Left ventricle myocardium inferior (tissue), 1 donor: ENCODE measurements around the gene SVOPL. TPM values are rescaled to one million over a fixed set of nuclear protein-coding genes. Genes with fewer than 3 reads are reported as not detected.

Experiments
- DNase-seq: peaks from one replicate; pipeline ENCODE4 v3.0.0-alpha.2; 2020
- H3K27ac ChIP-seq: fragments of 200-600 bp; replicated peaks from 2 replicates; pipeline ENCODE4 v1.8.0; 2021
- H3K27me3 ChIP-seq: fragments of 200-600 bp; 2 replicates; pipeline ENCODE4 v1.8.0; 2021; ENCODE audit warnings: low read depth
- H3K36me3 ChIP-seq: fragments of 200-600 bp; 2 replicates; pipeline ENCODE4 v1.8.0; 2021
- H3K4me1 ChIP-seq: fragments of 200-600 bp; 2 replicates; pipeline ENCODE4 v1.8.0; 2021
- H3K4me3 ChIP-seq: fragments of 200-600 bp; 2 replicates; pipeline ENCODE4 v1.8.0; 2021; ENCODE audit warnings: mild to moderate bottlenecking, moderate library complexity
- H3K9me3 ChIP-seq: fragments of 200-600 bp; replicated peaks from 2 replicates; pipeline ENCODE4 v1.8.0; 2021
- CTCF ChIP-seq: fragments of 200-600 bp; IDR thresholded peaks from 2 replicates; pipeline ENCODE4 v1.8.0; 2021; ENCODE audit warnings: antibody characterized with exemption, mild to moderate bottlenecking, borderline replicate concordance
- intact Hi-C: fragments of 100-400 bp; cut with micrococcal nuclease; formaldehyde crosslinking; loops from one replicate; pipeline ENCODE4 v1.11.0; 2022
- total RNA-seq: library from RNA; stranded (reverse); fragmentation: NEBNext Ultra II Directional; extraction: Animal tissue kit (Norgen Biotek cat#: 25700); gene quantifications from one replicate; pipeline ENCODE4 v1.2.1, GENCODE V29; 2021
- donor health status: DM: no; HTN: yes; CAD: no; lungs with severe emphysema.

SVOPL gene
- total RNA-seq, 1 donor from 2014 or later, result not detected

GRCh38 chr7:138627361-138627760 is 73.8 kb downstream of the SVOPL start:
- no peak for TF ChIP-seq CTCF
- intact Hi-C loops, result no loop called here
- H3K4me1 ChIP-seq, result no peaks in the 10 kb centered on the region
- DNase-seq, result no peak
- H3K9me3 ChIP-seq, result no peaks in the 10 kb centered on the region
- no peaks in the 10 kb centered on the region for H3K36me3 ChIP-seq
- H3K27me3 ChIP-seq, result no peaks in the 10 kb centered on the region
- H3K27ac ChIP-seq, result no peak overlapping the region
- H3K4me3 ChIP-seq, result no peak overlapping the region

GRCh38 chr7:138626846-138627245 is 74.3 kb downstream of the SVOPL start:
- DNase-seq, result no peak
- H3K27me3 ChIP-seq, result no peaks in the 10 kb centered on the region
- no peak for TF ChIP-seq CTCF
- intact Hi-C loops, result no loop called here
- H3K36me3 ChIP-seq, result no peaks in the 10 kb centered on the region
- no peak overlapping the region for H3K27ac ChIP-seq
- H3K4me3 ChIP-seq, result no peak overlapping the region
- H3K9me3 ChIP-seq, result no peaks in the 10 kb centered on the region
- H3K4me1 ChIP-seq, result no peaks in the 10 kb centered on the region

DNA sequence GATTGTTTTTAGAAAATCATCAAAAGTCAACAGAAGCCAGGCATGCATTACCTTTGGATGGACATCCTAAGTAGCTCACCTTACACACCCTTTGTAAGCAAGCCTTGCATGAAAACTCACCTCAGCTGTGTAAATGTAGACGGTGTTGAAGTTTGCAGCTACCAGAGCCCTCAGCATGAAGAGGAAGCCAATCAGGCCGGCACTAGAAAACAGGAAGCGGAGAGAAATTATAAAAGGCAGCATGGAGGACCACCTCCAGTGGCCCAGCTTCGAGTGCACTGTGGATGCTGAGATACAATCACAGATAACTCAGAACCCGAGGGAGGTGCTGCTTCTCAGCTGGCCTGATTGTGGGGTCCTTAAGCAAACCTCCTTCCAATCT is 75.3 kb downstream of the SVOPL start:
- no peak for DNase-seq
- no peak for TF ChIP-seq CTCF
- intact Hi-C loops, result no loop called here
- H3K27me3 ChIP-seq, result no peaks in the 10 kb centered on the region
- no peak overlapping the region for H3K4me3 ChIP-seq
- no peaks in the 10 kb centered on the region for H3K36me3 ChIP-seq
- no peaks in the 10 kb centered on the region for H3K4me1 ChIP-seq
- no peaks in the 10 kb centered on the region for H3K9me3 ChIP-seq
- H3K27ac ChIP-seq, result no peak overlapping the region

GRCh38 chr7:138625084-138625848 is 75.9 kb downstream of the SVOPL start:
- H3K27ac ChIP-seq, result no peak overlapping the region
- no peaks in the 10 kb centered on the region for H3K4me1 ChIP-seq
- H3K27me3 ChIP-seq, result no peaks in the 10 kb centered on the region
- TF ChIP-seq CTCF, result no peak
- H3K9me3 ChIP-seq, result no peaks in the 10 kb centered on the region
- H3K4me3 ChIP-seq, result no peak overlapping the region
- no peak for DNase-seq
- H3K36me3 ChIP-seq, result no peaks in the 10 kb centered on the region
- intact Hi-C loops, result no loop called here

- no peaks in the 10 kb centered on the region for H3K9me3 ChIP-seq
- no peaks in the 10 kb centered on the region for H3K4me1 ChIP-seq
- no peaks in the 10 kb centered on the region for H3K36me3 ChIP-seq
- DNase-seq, result no peak
- H3K27me3 ChIP-seq, result no peaks in the 10 kb centered on the region
- intact Hi-C loops, result no loop called here
- no peak overlapping the region for H3K27ac ChIP-seq
- H3K4me3 ChIP-seq, result no peak overlapping the region
- no peak for TF ChIP-seq CTCF
These were observed 78.3 kb downstream of the SVOPL start for GRCh38 chr7:138622841-138623240.
